HS-5 (cell line): ENCODE measurements around the gene TEKT3.

Experiments
- DNase-seq: peaks from one replicate; pipeline ENCODE4 v3.0.0-alpha.2; 2012; ENCODE audit warnings: low read depth

TEKT3 gene

GRCh38 chr17:15290605-15291004 lies 50.8 kb downstream of the TEKT3 start:
- no peak for DNase-seq

GRCh38 chr17:15289285-15290183 lies 51.9 kb downstream of the TEKT3 start:
- DNase-seq, result peak; percentile 29

GRCh38 chr17:15288859-15289258 lies 52.5 kb downstream of the TEKT3 start:
- DNase-seq, result no peak

GRCh38 chr17:15287538-15288267 lies 53.7 kb downstream of the TEKT3 start:
- no peak for DNase-seq

DNA sequence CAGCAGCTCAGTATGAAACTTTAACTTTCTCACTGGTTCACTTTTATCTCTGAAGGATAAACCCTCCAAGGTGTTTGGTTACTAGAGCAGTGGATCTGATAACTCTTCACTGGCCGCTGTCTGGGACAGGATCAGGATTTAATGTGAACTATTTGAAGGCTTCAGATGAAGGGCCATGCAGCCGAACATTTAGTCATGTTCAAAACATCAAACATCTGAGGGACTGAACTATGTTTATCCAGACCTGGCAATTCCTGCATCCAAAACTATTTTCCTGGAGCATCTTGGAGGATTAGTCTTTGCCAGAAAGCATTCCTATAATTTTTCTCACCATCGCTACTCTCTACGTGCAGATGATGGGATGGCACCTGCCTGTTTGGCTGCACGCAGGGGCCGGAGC lies 55.9 kb downstream of the TEKT3 start:
- no peak for DNase-seq

- DNase-seq, result no peak
Measured at GRCh38 chr17:15284537-15284936, 56.9 kb downstream of the TEKT3 start.

- no peak for DNase-seq
Measured at GRCh38 chr17:15284107-15284506, 57.3 kb downstream of the TEKT3 start.

GRCh38 chr17:15281909-15282308 lies 59.5 kb downstream of the TEKT3 start:
- no peak for DNase-seq

DNA sequence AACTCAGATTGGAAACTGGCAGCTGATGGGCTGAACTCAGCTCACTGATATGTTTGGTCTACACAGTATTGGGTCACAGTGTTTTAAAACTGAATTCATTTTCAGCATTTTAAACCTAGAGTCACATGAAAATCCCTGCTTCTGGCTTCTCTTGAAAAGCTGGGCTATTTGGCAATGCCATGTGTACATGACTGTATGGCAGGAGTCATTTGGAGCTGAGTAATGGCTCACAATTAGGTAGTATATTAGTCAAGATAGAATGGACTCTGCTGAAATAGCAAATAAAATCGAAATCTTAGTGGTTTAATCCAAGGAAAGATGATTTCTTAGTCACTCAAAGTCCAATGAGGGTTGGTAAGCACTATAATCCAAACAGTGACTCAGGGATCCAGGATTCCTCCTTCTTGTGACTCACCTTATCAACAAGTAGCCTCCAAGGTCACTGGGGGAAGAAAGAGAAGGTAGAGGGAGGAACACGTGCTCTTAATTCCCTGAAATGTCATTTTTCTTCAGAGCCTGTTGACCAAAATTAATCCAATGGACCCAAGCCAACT lies 62.4 kb downstream of the TEKT3 start:
- peak; percentile 96 for DNase-seq

DNA sequence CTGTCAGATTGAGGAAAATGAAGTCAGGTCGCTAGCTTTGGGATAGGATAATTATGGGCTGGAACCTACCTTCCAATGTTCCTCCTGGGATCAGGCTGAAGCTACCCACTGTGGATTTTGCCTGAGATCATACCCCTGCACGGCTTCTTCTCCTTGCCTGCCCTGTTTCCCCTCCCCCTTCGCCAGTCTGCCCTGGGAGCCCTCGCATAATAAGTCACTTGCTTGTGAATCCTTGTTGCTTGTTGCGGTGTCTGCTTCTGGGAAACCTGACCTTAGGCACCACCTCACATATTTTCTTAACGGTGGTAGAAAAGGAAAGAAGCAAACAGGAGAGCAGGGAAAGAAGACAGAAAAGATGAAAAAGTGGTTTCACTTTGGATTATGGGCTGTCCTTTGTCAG lies 63.0 kb downstream of the TEKT3 start:
- no peak for DNase-seq

- DNase-seq, result no peak
Measured at GRCh38 chr17:15274017-15274416, 67.4 kb downstream of the TEKT3 start.

DNA sequence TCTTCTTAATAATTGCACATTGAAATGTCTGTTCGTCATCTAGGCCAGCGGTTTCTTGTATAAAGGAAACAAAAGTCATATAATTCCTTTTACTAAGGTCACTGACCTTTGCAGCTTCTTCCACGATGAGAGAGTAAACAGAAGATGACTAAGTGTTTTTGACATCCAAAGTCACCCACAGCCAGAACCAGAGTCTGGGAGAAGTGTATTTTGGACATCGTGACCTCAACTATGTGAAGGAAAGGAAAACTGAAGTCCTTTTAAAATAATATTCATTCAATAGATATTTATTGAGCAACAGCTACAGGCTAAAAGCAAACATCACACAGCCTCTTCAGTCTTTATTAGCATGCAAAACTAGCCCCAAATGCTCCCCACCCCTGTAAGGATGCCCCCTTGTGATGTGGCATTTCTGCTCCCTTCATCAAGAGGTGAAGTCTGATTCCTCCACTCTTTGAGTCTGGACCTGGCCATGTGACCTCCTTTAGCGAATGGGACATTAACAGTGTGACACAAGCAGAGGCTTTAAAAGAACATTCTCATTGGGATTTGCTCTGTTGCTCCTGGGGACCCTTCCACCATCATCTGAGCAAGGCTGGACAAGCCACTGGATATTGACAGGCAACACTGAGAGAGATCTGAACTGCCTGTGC lies 68.1 kb downstream of the TEKT3 start:
- DNase-seq, result peak; percentile 91

GRCh38 chr17:15271741-15272140 lies 69.7 kb downstream of the TEKT3 start:
- DNase-seq, result no peak

DNA sequence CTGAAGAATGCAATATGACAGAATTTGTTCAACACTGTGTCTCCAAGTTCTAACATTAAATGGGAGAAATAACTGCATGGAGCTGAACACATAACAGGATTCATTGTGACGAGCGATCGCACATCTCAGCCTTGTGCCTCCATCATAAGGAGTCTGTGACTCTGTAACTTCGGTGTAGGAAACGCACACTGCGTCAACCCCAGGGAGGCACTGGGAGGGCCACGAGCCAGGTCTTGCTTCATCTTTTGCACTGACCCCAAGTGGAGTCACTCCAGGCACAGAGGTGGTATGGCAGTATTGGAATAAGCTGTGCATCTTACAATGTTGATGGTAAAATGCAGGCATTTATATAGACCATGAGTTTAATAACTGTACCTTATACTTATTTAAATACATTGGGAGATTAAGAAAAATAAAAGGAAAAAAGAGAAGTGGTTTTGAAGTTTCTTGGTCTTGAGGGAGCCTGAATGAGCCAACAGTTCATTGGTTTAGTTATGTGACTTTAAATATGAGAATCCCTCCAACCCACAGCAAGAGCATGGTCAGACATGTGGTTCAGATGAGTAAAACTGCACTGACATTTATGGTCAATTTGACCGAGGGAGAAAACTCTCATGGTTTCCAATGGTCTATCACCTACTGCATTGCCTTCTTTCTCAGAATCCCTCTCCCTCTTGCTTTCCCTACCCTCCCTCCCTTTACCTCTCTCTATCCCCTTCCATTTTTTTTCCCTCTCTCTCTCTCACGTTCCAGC lies 70.6 kb downstream of the TEKT3 start:
- DNase-seq, result no peak

DNA sequence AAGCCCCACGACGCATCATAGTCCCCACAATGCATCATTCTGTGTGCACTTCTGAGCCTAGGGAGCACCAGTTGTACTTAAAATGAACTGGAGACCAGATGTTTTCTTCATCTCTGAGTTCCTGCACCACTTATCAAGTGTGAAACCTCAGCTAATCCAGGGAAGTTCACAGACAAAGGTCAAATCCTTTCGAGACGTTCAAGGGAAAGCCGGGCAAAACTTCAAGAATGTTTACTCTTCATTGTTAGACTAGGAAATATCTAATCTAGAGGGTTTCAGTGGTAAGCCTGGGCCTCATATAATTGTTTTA lies 71.7 kb downstream of the TEKT3 start:
- DNase-seq, result no peak

- no peak for DNase-seq
Measured at GRCh38 chr17:15269087-15269779, 72.2 kb downstream of the TEKT3 start.

- DNase-seq, result no peak
Measured at GRCh38 chr17:15268461-15268860, 72.9 kb downstream of the TEKT3 start.

DNA sequence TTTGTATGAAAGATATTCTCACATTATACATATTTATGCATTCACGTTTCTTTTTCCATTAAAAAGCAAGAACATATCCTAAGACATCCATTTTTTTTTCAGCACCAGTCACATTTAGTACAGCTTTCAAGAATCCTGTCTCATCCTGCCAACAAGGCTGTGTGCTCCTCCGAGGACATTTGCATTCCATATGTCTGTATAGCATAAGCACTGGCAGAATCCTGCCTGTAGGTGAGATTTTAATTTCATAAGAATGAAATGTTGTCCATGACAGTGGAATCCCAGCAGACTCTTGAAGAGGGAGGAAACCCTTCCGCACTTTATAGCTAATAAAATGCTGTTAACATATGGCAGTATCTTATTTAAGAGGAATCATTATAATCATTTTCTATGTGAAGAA lies 73.4 kb downstream of the TEKT3 start:
- DNase-seq, result no peak

DNA sequence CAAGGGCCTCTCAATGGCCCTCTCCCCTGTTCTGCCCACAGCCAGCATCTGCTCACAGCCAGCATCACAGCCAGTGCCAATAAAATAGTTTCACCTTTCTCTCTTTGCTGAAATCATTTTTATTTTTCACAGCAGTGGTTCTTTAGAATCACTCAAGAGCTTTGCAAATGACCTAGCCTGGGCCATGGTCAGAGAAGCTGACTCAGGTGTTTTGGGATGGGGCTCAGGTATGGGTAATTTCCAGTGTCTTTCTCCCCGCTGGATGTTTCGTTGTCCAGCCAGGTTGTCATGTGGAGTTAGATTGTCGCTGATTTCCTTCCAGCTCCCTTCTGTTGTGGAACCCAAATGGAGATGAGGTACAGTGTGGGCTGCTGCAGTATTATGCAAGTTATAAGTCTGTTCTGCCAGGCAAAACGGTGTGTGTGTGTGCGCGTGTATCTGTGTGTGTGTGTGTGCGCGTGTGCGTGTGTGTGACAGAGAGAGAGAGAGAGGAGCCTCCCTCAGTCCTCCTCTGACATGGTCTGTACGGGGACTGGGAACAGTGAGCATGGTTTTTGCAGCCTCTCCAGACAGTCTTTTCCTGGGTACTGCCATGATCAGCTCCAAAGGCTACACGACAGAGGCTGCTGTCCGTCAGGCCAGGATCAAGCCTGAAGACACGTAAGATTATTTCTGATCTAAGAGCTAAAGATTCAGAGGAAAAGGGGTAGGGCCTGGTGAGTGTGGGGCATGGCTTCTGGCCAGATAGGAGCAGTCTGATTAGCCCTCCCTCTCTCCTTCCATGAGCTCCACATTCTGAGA lies 74.9 kb downstream of the TEKT3 start:
- DNase-seq, result no peak

DNA sequence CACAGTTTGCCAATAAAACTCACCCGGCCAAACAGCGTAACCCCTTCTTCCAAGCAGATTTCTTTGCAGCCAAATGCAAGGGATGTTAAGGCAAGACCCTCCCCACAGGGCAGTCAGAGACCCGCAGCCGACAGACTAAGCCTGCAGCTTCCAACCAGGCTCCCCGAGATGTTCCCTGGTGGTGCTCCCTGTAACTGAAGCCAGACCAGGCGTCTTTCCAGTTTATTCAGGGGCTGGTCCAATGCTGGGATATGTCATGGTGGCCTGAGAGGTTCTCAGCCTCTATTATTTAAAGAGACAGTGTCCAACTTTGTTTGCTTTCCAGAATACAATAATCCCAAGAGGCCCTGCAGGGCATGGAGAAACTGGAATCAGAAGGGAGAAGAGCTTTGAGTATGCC lies 76.3 kb downstream of the TEKT3 start, which contains the start of gene PMP22:
Gene PMP22, minus strand, starts transcription at position 196 of the 400 bp plus-strand sequence. CDS start 4,599 bp downstream, outside the sequence.
- DNase-seq, result no peak
